Chondrocyte (in vitro differentiated cells): ENCODE data around the gene UBASH3B. TPM values are rescaled to one million over a fixed set of nuclear protein-coding genes. Genes with fewer than 3 reads are reported as not detected.

ENCODE experiments used
- DNase-seq: peaks from one replicate; pipeline ENCODE4 v3.0.0; 2021; ENCODE audit warnings: mixed read lengths, low spot score
- H3K27ac Mint-ChIP-seq: one replicate; pipeline ENCODE4 v1.8.0; 2021; ENCODE audit warnings: mild to moderate bottlenecking, moderate library complexity, mixed read lengths; ENCODE audit not compliant: unreplicated experiment
- H3K27me3 Mint-ChIP-seq: 2 replicates; pipeline ENCODE4 v1.8.0; 2021; ENCODE audit warnings: low read depth, mixed read lengths
- H3K36me3 Mint-ChIP-seq: 2 replicates; pipeline ENCODE4 v1.8.0; 2021; ENCODE audit warnings: low read depth, mixed read lengths
- H3K4me1 Mint-ChIP-seq: 2 replicates; pipeline ENCODE4 v1.8.0; 2021; ENCODE audit warnings: low read depth, mild to moderate bottlenecking, mixed read lengths
- H3K4me3 Mint-ChIP-seq: one replicate; pipeline ENCODE4 v1.8.0; 2021; ENCODE audit warnings: mild to moderate bottlenecking, moderate library complexity, mixed read lengths; ENCODE audit not compliant: unreplicated experiment
- H3K9me3 Mint-ChIP-seq: 2 replicates; pipeline ENCODE4 v1.8.0; 2021; ENCODE audit warnings: low read depth, mixed read lengths
- CTCF ChIP-seq: fragments of 200-600 bp; sonication (generic); IDR thresholded peaks from 2 replicates; pipeline ENCODE4 v1.5.0; 2021; ENCODE audit warnings: antibody characterized with exemption, mild to moderate bottlenecking, moderate library complexity
- total RNA-seq: library from RNA; stranded (reverse); gene quantifications from 3 replicates; pipeline ENCODE4 v1.2.1, GENCODE V29; 2021

UBASH3B gene
- total RNA-seq, 1 donor from 2014 or later, result 14.4 TPM

DNA sequence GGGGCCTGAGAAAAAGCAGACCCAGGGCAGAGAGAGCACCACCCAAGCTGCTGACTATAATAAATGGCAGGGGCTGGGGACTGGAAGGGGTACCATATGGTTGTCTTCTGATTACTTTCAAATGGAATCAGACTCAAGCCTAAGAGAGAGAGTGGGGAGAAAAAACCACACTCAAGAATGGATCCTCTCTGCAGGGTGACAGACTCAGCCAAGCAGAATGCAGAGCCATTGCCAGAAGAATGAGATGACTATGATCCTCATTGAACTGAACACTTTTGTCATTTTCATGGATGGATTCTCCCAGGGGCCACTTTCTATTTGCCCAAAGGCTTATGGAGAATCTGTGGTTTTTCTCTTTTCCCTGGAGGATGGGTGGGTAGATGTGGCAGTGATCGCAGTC, 8.7 kb downstream of the UBASH3B start:
- Mint-ChIP-seq H3K27me3 (no peaks in the 10 kb centered on the region), H3K27ac (no peak overlapping the region), H3K4me3 (no peak overlapping the region), H3K36me3 (peaks cover under 1% of the 10 kb centered on the region), H3K4me1 (peaks cover 29% of the 10 kb centered on the region), H3K9me3 (peaks cover 4% of the 10 kb centered on the region)
- DNase-seq, result no peak
- TF ChIP-seq CTCF, result no peak

GRCh38 chr11:122665861-122666260, 10.3 kb downstream of the UBASH3B start:
- H3K27ac Mint-ChIP-seq, result no peak overlapping the region
- no peaks in the 10 kb centered on the region for H3K27me3 Mint-ChIP-seq
- peaks cover 10% of the 10 kb centered on the region for H3K9me3 Mint-ChIP-seq
- TF ChIP-seq CTCF, result no peak
- peaks cover 5% of the 10 kb centered on the region for H3K36me3 Mint-ChIP-seq
- no peak overlapping the region for H3K4me3 Mint-ChIP-seq
- no peak for DNase-seq
- peaks cover 25% of the 10 kb centered on the region for H3K4me1 Mint-ChIP-seq

- no peaks in the 10 kb centered on the region for H3K27me3 Mint-ChIP-seq
Measured at GRCh38 chr11:122666743-122667142, 11.2 kb downstream of the UBASH3B start.

GRCh38 chr11:122668562-122669090, 13.1 kb downstream of the UBASH3B start:
- Mint-ChIP-seq H3K36me3 (peaks cover 5% of the 10 kb centered on the region), H3K27ac (peak overlapping the region; percentile 18), H3K4me3 (no peak overlapping the region), H3K4me1 (peaks cover 32% of the 10 kb centered on the region), H3K27me3 (no peaks in the 10 kb centered on the region), H3K9me3 (peaks cover 10% of the 10 kb centered on the region)
- DNase-seq, result no peak
- no peak for TF ChIP-seq CTCF

More at GRCh38 chr11:122666743-122667142, 11.2 kb downstream of the UBASH3B start:
- Mint-ChIP-seq H3K27ac (no peak overlapping the region), H3K9me3 (peaks cover 10% of the 10 kb centered on the region), H3K4me1 (peaks cover 22% of the 10 kb centered on the region), H3K4me3 (no peak overlapping the region), H3K36me3 (peaks cover 5% of the 10 kb centered on the region)
- no peak for DNase-seq
- no peak for TF ChIP-seq CTCF

DNA sequence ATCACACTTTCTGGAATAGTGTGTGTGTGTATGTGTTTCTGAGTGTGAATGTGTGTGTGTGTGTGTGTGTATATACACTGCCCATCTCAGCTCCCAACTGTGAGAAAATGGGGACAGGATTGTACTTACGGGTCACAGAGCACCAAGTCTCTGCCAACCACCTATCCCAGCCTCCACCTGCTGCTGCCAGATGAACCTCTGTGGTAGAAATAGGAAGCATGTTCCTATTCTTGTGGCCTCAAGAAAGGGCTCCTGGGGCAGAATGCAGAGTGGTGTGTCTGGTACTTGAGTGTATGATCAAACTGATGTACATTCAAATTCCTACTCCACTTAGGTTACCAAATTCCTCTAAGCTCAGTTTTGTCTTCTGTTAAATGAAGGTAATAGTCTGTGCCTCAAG, 14.6 kb downstream of the UBASH3B start:
- Mint-ChIP-seq H3K27ac (no peak overlapping the region), H3K36me3 (peaks cover 5% of the 10 kb centered on the region), H3K9me3 (peaks cover 10% of the 10 kb centered on the region), H3K27me3 (no peaks in the 10 kb centered on the region), H3K4me3 (no peak overlapping the region), H3K4me1 (peaks cover 36% of the 10 kb centered on the region)
- no peak for DNase-seq
- TF ChIP-seq CTCF, result no peak
